ENCODE results near the gene NLRX1.
"Not testable (repeated sequence)": the region's sequence is repeated elsewhere in the genome, so short reads cannot be mapped to it uniquely, and the experiment has no call there.

Gene NLRX1, protein sequence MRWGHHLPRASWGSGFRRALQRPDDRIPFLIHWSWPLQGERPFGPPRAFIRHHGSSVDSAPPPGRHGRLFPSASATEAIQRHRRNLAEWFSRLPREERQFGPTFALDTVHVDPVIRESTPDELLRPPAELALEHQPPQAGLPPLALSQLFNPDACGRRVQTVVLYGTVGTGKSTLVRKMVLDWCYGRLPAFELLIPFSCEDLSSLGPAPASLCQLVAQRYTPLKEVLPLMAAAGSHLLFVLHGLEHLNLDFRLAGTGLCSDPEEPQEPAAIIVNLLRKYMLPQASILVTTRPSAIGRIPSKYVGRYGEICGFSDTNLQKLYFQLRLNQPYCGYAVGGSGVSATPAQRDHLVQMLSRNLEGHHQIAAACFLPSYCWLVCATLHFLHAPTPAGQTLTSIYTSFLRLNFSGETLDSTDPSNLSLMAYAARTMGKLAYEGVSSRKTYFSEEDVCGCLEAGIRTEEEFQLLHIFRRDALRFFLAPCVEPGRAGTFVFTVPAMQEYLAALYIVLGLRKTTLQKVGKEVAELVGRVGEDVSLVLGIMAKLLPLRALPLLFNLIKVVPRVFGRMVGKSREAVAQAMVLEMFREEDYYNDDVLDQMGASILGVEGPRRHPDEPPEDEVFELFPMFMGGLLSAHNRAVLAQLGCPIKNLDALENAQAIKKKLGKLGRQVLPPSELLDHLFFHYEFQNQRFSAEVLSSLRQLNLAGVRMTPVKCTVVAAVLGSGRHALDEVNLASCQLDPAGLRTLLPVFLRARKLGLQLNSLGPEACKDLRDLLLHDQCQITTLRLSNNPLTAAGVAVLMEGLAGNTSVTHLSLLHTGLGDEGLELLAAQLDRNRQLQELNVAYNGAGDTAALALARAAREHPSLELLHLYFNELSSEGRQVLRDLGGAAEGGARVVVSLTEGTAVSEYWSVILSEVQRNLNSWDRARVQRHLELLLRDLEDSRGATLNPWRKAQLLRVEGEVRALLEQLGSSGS

DNA sequence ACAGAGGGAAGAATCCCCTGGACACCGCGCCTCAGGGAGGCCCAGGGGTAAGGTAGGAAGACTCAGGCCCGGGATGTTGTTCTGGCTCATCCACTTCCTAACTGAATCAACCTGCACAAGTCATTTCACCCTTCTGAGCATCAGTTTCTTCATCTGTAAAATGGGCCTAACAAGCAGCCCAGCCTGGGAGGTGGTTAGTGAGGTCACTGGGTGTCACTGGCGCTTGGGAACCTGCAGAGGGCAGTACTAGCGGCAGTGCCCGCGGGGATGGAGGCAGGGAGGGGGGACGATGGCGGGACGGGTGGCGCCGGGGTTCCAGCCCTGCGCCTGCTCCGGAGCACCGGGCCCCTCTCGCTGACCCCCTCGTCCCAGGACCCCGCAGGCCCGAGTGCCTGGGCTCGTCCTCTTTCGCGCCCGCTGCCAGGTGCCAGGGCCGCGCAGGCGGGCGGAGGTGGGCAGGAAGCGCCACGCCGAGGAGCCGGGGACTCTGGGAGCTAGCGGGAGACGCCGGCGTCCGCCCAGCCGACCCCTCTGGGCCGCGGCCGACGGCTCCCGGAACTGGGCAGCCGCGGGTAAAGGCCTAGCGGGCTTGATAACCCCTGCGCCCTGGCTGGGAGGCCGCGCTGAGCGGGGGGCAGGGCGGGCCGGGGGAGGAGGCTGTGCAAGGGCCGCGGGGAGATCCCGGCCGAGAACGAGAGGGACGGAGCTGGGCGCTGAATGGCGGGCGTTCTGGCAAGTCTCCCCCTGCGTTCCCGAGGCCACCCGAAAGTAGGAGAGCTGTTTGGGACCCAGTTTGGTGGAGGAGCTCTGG is at the start of gene NLRX1:
TSS of gene NLRX1 (plus strand) at position 255 of the 811 bp plus-strand sequence. CDS start 2,679 bp downstream, outside the sequence.
- DNase-seq, result peak; percentile 93

DNA sequence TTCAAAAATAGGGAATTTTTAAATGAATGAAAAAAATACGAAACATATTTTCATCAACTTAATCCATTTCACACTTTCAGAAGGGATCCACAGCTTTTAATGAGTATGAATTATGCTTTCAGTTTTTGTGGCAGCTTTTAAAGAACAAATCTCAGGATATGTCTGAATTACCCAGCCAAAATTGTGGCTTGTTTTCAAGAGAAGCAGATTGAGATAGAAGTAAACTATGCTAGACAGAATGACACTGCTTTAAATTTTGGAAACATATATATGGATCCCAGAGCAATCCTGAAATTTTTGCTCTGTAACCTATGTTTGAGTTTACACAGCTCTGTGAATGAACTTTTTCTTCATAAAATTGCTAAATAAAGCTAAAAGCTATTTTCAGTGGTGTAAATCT is 49.6 kb upstream of the NLRX1 start:
- no peak for DNase-seq

DNA sequence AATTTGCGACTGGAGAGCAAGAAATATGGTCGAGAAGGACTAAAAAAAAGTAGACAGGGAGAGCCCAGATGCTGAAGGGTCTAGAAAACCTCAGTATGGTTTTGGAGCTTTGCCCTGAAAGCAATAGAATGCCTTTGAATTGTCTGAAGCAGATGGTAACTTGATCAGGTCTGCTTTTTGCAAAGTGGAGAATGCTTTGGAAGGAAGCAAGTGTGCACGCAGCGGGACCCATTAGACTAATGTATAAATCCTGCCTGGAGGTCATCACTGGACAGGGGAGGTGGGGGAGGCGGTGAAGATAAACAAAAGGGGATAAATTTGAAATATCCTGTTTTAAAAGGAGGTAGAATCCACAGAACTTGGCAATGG is 47.9 kb upstream of the NLRX1 start:
- peak; percentile 54 for DNase-seq

GRCh38 chr11:119121008-119121810 is 47.3 kb upstream of the NLRX1 start, which contains the start of gene HINFP:
HINFP (plus strand) TSS chr11:119121580; CDS start chr11:119126945, 5,365 bp downstream.
- DNase-seq, result peak; percentile 99

- no peak for DNase-seq
Measured at GRCh38 chr11:119121811-119122124, 46.8 kb upstream of the NLRX1 start.

DNA sequence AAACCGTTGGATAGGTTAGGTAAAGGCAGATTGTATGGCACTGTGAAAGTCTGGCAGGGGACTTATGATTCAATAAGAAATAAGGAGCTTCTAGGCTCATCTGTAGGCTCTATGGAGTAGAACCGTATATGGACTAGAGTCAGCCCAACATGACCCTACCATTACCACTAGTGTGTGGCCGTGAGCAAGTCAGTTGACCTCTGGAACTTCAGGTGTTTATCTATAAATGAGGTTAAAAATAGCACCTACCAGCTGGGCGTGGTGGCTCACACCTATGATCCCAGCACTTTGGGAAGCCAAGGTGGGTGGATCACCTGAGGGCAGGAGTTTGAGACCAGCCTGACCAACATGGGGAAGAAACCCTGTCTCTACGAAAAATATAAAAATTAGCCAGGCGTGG is 42.7 kb upstream of the NLRX1 start:
- DNase-seq, result no peak

GRCh38 chr11:119126675-119127268 is 41.8 kb upstream of the NLRX1 start:
- no peak for DNase-seq

- DNase-seq, result no peak
Measured at GRCh38 chr11:119130662-119131061, 37.9 kb upstream of the NLRX1 start.

GRCh38 chr11:119134389-119134978 is 34.0 kb upstream of the NLRX1 start:
- DNase-seq, result peak; percentile 44

- not testable (repeated sequence) for DNase-seq
Measured at GRCh38 chr11:119139276-119139675, 29.2 kb upstream of the NLRX1 start.

DNA sequence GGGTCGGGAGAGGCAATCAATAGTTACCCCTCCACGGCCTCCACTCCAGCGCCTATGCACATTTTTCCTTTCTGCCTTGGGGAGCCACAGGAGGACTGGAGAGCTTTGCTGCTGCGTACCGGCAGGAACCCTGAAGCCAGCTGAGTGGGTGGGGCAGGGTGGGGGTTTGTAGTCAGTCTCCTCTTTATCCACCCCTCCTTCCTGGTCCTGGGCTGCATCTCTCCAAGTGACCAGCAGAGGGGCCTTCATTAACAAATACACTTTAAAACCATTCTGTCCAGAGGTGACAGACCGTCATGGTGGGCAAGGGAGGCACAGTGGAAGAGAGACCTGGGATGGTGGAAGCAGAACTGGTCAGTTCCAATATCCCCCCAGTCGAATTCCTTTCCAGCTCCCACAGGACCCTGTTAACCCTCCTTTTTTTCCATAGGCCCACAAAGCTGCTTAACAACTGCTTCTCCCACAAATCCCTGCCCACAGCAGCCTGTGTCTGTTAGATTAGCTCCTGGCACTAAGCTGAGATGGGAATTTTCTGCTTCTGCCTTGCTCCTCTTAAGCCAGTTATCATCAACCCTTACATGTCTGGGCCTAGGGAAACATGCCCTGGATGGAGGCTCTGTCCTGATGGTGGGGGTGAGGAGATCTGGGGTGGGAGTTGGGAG is 23.6 kb upstream of the NLRX1 start:
- peak; percentile 87 for DNase-seq

- no peak for DNase-seq
Measured at GRCh38 chr11:119145551-119145950, 23.0 kb upstream of the NLRX1 start.

GRCh38 chr11:119147604-119148333 is 20.8 kb upstream of the NLRX1 start:
- no peak for DNase-seq

GRCh38 chr11:119148720-119149017 is 19.9 kb upstream of the NLRX1 start:
- DNase-seq, result no peak

DNA sequence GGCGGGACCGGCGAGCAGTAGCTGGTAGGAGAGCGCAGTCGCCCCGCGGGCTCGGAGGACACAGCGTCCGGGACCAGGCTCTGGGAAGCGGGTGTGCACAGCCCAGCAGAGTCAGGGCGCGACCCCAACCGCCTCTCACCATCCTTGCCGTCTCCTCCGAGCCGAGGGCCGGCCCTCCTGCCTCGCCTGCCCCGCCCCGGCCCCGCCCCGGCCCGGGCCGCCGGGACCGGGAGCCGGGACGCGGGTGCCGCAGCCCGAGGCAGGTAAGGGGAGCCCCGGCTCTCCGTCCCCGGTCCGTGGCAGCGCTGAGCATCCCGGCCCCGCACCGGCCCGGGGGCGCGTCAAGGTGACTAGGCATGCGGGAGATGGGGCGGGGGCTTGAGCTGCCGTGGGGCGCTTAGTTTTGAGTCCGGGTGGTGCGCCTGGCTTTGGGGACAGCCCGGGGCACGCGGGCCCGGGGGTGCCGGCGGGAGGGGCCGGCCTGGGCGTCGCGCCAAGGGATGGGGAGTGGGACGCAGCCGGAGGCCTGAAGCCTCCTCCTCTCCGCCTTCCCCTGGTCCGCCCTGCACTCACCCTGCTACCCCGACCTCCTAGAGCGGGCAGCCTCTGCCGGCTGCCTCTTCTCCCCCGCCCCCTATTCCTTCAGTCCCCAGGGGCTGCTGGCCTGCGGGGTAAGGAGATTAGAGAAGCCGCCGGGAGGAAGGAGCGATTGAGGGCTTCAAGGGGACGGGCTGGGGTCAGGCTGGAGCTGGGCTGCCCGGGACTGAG is 19.3 kb upstream of the NLRX1 start, which contains the start of gene ABCG4:
TSS of gene ABCG4 (plus strand) at position 35 of the 768 bp plus-strand sequence. CDS start 914 bp downstream, outside the sequence.
- DNase-seq, result peak; percentile 50

DNA sequence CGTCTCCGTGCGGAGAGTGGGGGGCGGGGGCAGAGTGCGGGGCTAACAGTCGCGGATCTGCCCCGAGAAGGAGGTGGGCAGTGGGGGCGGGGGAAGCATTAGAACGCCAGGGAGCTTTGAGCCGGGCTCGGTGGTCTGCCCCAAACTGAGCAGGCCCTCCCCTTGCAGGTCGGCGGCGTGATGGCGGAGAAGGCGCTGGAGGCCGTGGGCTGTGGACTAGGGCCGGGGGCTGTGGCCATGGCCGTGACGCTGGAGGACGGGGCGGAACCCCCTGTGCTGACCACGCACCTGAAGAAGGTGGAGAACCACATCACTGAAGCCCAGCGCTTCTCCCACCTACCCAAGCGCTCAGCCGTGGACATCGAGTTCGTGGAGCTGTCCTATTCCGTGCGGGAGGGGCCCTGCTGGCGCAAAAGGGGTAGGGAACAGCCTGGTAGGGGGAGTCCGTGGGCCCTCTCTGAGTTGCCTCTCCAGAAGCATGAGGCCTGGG is 18.7 kb upstream of the NLRX1 start:
- DNase-seq, result no peak

GRCh38 chr11:119152043-119152442 is 16.5 kb upstream of the NLRX1 start:
- DNase-seq, result no peak

GRCh38 chr11:119152604-119153003 is 15.9 kb upstream of the NLRX1 start:
- no peak for DNase-seq
